Measurements from ENCODE around the gene CNIH4.

DNA sequence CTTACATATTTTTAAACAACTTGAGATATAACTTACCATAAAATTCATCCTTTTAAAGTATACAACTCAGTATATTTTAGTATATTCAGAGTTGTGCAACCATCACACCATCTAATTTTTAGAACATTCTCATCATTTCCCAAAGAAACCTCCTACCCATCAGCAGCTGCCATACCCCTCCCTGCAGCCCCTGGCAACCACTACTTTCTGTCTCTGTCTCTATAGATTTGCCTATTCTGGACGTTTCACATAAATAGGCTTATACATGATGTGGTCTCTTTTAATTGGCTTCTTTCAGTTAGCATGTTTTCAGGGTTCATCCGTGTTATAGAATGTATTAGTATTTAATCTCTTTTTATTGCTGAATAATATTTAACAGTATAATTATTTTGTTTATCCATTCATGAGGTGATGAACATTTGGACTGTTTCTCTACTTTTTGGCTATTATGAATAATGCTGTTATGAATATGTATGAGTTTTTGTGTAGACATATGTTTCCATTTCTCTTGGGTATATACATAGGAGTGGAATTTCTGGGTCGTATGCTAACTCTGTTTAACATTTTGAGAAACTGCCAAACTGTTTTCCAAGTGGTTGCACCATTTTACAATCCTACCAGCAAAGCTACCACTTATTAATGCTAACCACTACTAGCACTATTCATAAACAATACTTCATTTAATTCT, 48.4 kb downstream of the CNIH4 start:
- TF ChIP-seq, protein P1, sequence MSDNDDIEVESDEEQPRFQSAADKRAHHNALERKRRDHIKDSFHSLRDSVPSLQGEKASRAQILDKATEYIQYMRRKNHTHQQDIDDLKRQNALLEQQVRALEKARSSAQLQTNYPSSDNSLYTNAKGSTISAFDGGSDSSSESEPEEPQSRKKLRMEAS (IDR thresholded peaks at IDR 0.05), result no peak
- TF ChIP-seq, protein P2, sequence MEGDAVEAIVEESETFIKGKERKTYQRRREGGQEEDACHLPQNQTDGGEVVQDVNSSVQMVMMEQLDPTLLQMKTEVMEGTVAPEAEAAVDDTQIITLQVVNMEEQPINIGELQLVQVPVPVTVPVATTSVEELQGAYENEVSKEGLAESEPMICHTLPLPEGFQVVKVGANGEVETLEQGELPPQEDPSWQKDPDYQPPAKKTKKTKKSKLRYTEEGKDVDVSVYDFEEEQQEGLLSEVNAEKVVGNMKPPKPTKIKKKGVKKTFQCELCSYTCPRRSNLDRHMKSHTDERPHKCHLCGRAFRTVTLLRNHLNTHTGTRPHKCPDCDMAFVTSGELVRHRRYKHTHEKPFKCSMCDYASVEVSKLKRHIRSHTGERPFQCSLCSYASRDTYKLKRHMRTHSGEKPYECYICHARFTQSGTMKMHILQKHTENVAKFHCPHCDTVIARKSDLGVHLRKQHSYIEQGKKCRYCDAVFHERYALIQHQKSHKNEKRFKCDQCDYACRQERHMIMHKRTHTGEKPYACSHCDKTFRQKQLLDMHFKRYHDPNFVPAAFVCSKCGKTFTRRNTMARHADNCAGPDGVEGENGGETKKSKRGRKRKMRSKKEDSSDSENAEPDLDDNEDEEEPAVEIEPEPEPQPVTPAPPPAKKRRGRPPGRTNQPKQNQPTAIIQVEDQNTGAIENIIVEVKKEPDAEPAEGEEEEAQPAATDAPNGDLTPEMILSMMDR (IDR thresholded peaks at IDR 0.05 in 2 of 3, conservative IDR thresholded peaks at IDR 0.05 in 1 of 3; ENCODE audit: borderline replicate concordance in 1 of 3, insufficient read depth in 1 of 3, low read depth in 2 of 3, low read length in 2 of 3), result no peak
- no peak for TF ChIP-seq POLR2AphosphoS5 (IDR thresholded peaks at IDR 0.05; ENCODE audit: low read depth, low read length)
- no peak for TF ChIP-seq POLR2A (IDR thresholded peaks at IDR 0.05; ENCODE audit: borderline replicate concordance, extremely low read depth, insufficient read depth, insufficient read length)
- no peak for TF ChIP-seq CBX3 (IDR thresholded peaks at IDR 0.05; ENCODE audit: low read depth)
- TF ChIP-seq, protein P3, sequence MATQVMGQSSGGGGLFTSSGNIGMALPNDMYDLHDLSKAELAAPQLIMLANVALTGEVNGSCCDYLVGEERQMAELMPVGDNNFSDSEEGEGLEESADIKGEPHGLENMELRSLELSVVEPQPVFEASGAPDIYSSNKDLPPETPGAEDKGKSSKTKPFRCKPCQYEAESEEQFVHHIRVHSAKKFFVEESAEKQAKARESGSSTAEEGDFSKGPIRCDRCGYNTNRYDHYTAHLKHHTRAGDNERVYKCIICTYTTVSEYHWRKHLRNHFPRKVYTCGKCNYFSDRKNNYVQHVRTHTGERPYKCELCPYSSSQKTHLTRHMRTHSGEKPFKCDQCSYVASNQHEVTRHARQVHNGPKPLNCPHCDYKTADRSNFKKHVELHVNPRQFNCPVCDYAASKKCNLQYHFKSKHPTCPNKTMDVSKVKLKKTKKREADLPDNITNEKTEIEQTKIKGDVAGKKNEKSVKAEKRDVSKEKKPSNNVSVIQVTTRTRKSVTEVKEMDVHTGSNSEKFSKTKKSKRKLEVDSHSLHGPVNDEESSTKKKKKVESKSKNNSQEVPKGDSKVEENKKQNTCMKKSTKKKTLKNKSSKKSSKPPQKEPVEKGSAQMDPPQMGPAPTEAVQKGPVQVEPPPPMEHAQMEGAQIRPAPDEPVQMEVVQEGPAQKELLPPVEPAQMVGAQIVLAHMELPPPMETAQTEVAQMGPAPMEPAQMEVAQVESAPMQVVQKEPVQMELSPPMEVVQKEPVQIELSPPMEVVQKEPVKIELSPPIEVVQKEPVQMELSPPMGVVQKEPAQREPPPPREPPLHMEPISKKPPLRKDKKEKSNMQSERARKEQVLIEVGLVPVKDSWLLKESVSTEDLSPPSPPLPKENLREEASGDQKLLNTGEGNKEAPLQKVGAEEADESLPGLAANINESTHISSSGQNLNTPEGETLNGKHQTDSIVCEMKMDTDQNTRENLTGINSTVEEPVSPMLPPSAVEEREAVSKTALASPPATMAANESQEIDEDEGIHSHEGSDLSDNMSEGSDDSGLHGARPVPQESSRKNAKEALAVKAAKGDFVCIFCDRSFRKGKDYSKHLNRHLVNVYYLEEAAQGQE (IDR thresholded peaks at IDR 0.05; ENCODE audit: low read depth), result no peak

Data from HCT116 (cell line).